Gastrocnemius medialis (tissue), 4 donors: ENCODE results near the gene MARCHF2.

Experiments
- CTCF ChIP-seq, 5 experiments: fragments of 450-650 bp in 3 of 5; fragments of 200-600 bp in 2 of 5; sonication (generic) in 2 of 5; IDR thresholded peaks in 4 of 5; conservative IDR thresholded peaks in 1 of 5; 1 replicate in 4 of 5; 2 replicates in 1 of 5; pipeline ENCODE4 v1.5.1; 2016 to 2019; ENCODE audit warnings: antibody characterized with exemption in 5 of 5, mild to moderate bottlenecking in 3 of 5, moderate library complexity in 3 of 5
- POLR2A ChIP-seq, 2 donors: fragments of 450-650 bp; IDR thresholded peaks; one replicate each; pipeline ENCODE4 v1.6.1; 2017; ENCODE audit warnings: antibody characterized with exemption in 2 of 2, mild to moderate bottlenecking in 2 of 2, moderate library complexity in 2 of 2

- TF ChIP-seq CTCF (IDR thresholded peaks at IDR 0.05 in 4 of 5, conservative IDR thresholded peaks at IDR 0.05 in 1 of 5), result no peak
- no peak for TF ChIP-seq POLR2A (IDR thresholded peaks at IDR 0.05)
These were observed 41.9 kb downstream of the MARCHF2 start for GRCh38 chr19:8455018-8455417.
